Colon (tissue), 2 donors: Measurements from ENCODE around the gene AADAC.
"Not testable (repeated sequence)": the region's sequence is repeated elsewhere in the genome, so short reads cannot be mapped to it uniquely, and the experiment has no call there.

ENCODE experiments used
- FAIRE-seq: peaks from 2 replicates; lab custom pipeline; 2012; peaks lifted over from hg19 to GRCh38; lab: Jason Lieb, UNC
- donor health status: control.
- donor health status: control.

The AADAC gene, protein sequence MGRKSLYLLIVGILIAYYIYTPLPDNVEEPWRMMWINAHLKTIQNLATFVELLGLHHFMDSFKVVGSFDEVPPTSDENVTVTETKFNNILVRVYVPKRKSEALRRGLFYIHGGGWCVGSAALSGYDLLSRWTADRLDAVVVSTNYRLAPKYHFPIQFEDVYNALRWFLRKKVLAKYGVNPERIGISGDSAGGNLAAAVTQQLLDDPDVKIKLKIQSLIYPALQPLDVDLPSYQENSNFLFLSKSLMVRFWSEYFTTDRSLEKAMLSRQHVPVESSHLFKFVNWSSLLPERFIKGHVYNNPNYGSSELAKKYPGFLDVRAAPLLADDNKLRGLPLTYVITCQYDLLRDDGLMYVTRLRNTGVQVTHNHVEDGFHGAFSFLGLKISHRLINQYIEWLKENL

DNA sequence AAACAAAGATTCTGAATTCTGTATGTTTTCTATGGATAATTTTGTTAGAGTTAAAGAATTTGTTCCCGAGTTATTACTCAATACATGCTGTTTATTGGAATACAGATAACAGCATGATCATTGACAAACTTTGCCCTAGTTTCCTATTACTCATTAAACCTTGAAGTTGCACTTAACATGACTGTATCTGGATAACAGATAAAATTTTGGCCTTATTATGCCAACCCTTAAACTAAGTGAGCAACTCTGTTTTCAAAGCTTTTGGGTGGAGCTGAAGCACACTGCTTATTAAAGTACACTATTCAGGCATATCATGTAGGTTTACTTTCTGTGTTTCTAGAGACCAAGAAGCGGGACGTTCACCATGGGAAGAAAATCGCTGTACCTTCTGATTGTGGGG, at the start of gene AADAC:
AADAC (plus strand) TSS at position 318 of the 400 bp plus-strand sequence; CDS start at position 365, 47 bp downstream.
- FAIRE-seq = no peak

DNA sequence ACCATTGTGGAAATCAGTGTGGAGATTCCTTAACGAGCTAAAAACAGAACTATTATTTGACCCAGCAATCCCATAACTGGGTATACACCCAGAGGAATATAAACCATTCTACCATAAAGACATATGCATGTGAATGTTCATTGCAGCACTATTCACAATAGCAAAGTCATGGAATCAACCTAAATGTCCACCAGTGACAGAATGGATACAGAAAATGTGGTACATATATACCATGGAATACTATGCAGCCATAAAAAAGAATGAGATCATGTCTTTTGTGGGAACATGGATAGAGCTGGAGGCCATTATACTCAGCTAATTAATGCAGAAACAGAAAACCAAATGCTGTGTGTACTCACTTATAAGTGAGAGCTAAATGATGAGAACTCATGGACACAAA, 49.2 kb upstream of the AADAC start:
- not testable (repeated sequence) for FAIRE-seq

DNA sequence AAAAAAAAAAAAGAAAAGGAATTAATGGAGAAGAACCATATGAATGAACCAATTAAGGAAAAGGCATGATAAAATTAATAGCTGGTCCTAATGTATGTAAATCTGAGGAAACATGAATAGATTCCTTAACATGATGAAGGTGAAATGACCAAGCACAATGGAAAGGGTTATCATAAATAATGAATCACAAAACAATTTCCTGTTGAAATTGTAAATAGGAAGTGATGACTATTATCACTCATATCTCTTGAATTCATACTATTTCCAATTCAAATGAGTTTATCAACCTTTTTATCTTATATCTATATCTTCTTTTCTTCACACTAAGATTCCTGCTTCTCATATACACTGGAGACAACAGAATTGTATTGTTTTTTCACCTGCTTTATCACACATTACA, 48.2 kb upstream of the AADAC start:
- no peak for FAIRE-seq

DNA sequence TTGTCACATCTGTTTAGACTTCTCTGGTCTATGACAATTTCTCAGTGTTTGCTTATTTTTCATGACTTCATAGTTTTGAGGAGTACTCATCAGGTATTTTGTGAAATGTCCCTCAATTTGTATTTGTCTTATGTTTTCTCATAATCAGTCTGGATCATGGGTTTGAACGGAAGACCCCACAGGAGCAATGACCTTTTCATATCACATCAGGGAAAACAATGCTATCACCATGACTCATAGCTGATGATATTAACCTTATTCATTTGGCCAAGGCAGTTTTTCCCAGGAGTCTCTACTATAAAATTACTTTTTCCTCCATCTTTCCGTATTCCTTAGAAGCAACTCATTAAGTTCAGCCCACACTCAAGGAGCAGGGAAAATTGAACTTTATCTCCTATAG, 47.5 kb upstream of the AADAC start:
- FAIRE-seq = no peak

DNA sequence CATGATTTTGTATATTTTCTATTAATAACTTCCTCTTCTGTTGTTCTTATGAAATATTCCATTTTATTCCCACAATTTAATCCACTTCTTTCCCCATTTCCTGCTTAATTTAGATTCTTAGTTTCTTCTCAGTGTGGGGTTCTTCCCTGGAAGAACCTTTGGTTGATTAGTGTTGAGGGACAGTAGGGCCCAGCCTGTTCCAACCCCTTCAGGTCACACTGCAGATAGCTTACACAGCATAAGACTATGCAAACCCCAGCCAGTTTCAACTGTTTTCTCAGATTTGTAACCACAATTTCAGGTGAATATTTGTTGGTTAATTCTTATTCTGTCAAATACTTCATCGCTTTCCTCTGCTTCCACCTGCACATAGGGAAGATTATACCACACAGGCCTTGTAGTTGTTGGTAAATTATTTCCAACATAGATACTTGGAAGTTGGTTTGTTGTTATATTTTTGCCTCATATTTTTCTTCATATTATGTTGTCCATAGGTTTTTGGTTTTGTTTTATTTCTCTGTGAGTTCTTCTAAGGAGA, 45.5 kb upstream of the AADAC start:
- FAIRE-seq = no peak

DNA sequence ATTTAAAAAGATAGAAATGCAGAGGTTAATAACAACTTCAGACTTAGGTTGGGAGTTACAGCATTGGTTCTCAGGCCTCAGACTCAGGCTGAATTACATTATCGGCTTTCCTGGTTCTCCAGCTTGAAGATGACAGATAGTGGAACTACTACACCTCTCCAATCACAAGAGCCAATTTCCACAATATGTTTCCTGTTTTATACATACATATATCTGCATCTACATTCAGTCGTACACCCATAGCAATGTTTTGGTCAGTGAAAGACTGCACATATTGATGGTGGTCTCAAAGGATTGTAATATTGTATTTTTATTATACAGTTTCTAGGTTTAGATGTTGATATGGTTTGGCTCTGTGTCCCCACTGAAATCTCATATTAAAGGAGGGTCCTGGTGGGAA, 44.7 kb upstream of the AADAC start:
- FAIRE-seq = no peak

DNA sequence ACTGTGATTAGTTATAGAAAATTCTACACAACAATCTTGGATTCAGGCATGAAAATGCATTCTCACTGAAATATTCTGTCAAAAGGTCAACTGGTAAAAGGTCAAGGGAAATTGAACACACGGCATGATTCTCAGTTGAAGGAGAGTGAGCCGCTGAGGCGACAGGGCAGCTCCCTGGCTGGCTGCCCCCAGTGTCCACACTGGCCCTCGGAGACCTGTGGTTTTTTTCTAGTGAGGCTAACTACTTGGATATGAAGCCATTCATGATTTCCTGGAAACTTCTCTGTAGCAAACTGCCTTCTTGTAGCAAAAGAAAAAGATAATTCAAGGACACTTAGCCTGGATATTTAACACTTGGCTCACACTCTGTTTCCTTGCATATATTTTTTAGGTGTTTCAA, 43.0 kb upstream of the AADAC start:
- no peak for FAIRE-seq

DNA sequence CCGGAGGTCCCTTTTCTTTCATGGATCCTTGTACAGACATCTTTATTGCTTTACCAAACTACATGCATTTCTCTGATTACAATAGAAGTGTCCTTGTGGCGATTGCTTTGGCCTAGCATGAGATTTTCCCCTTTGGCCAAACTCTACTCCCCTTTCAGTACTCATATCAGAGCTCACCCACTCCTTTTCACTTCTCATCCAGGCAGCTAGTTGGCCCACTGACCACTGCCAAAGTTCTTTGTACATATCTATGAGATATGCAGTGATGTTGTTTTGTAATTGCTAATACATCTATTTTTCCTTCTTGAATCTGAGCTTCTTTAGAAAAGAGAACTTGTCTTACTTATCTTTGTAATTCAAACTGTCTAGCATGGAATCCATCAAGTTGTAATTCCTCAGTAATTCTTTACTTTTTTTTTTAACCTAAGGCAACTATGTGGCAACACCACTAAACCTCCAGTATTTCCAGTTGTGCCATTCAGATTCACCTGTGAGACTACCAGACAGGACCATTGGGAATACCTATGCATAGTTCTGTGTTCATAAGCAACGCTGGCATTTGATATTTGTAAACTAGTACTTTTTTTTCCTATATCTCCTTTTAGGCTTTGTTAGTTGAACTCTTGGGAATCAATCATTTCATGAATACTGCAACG, 41.0 kb upstream of the AADAC start:
- no peak for FAIRE-seq

DNA sequence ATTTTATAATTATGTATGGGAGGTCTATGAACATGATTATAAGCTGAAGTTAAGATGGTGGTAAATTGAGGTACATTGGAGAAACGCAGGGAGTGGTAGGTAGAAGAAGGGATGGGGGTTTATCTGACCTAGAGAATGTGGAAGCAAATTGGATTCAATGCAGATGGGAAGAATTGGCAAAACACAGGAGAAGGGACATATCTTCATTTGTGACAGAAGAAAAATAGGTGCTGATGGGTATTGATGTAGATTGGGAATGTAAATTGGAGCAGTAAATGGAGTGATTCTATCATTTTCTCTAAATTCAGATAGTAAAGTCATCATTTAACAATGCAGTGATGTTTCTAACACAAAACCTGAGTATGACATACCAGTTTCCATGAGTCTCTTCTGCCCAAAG, 39.7 kb upstream of the AADAC start:
- no peak for FAIRE-seq

DNA sequence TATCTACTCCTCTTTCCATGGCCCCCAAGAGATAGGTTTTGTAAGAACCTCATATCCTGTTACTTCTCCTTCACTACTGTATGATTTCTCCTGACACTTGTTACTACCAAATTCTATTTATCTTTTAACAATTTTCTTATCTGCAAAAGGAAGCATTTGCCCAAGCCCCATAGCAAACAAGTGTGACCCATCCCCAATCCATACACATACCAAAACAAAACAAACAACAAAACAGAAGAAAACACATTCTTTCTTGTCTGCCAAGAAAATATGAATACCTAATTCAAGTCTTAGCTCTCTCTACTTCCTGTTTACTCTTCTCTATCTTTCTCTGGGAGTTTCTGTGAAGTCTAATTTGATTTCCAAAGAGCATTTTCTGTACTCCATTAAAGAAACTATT, 39.0 kb upstream of the AADAC start:
- FAIRE-seq = no peak

DNA sequence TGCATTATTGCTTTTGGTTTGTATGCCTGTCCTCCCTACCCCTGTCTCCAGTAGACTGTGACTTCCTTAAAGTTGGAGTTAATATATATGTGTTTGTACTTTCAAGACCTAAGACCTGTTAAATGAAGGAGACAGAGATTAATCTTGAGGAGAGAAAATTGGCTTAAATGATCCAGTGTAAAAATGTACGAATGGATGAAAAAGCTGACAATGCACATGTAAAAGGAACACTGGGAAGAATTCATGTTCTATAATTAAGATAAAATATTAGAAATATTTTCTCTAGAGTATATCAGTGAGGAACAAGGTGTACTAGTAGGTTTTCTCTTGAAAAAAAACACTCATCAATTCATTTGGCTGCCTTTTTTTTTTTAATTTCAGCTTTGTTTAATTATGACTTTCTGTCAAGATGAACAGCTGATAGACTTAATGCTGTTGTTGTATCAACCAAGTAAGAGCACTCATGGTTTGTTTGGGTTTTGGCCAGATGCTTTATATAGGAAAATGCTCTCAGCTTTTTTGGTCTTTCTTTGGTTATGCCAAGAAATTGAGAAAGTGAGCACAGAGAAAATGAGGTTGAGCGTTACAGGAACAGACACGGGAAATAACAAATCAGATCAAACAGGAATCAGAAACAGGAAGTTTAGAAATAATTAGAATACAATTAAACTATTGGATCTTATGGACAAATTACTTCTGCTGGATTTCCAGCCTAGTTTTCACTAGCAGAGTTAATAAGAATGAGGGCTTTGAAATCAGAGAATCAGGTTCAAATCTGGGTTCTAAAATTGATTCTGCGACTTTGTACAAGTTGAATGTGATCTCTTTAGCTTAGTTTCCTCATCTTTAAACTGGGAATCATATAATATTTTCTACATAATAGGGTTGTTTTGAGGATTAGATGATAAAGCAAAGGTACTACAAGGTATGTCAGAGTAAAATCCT, 38.3 kb upstream of the AADAC start:
- FAIRE-seq = no peak

DNA sequence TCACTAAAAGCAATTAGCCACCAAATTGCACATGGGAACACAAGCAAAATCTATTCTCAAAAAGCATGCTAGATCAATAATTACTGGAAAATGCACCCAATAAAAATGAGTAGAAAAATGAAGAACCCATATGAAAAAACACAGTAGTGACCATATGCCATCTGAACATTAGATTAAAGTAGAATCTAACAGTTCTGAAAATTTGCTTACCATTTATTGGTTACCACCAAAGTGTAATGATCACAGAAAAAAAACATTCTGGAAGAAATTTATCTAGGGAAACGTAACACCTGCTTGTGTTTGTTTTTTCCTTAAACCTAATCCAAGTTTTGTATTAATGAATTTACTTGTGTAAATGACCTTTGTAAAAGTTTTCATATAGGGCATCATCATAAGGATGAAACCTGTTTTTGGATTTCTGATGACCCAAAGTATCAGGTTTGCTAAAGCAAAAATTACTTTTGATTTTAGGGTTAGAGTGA, 37.6 kb upstream of the AADAC start:
- no peak for FAIRE-seq

DNA sequence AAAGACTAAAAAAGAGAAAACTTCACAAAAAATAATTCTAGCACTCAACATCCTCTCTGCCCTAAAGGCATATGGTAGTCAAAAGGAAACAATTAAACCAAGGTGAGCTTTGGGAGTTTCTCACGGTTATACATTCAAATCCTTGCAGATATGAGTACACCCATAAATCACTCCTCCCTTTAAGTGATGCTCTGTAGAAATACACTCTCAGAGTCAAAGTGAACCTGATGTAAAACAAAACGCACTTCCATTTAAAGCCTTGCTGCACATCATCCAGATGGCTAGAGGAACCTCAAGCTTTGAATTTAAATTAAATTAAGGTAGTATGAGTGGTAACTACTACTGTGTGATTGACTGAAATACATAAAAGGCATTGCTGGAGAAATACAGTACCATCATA, 36.0 kb upstream of the AADAC start:
- FAIRE-seq = no peak

DNA sequence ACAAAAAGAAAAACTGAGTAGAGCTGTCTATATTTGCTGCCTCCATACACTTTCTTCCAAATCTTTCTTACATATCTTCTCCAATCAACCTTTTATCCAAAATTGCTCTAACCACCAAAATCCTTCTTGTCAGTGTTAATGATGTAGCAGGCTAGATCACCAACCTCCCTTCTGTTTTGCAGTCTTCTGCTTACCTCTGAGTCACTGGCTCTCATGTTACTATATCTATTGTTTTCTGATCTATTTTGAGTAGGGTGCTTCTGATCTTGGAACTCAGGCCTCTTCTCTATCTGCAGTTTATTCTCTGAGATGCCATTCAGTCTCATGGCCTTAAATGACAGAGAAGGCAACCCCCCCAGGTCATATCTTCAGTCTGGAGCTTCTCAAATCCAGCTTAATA, 26.3 kb upstream of the AADAC start:
- FAIRE-seq = no peak

DNA sequence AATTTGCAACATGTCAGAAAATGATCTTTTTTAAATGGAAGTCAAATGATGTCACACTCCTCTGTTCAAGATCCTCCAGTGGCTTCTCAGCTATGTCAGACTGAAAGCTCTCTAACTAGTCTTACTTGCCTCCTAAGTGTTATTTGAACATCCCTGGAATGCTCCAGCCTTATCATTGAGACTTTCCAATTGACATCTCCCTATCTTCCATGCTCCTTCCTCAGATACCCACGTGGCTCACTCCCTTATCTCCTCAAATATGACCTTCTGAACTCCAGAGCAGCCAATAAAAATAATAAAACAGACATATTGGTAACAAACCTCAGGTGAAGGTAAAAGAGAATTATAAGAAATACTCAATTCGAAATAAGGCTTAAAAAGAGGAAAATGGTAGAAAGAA, 25.5 kb upstream of the AADAC start:
- FAIRE-seq = no peak

DNA sequence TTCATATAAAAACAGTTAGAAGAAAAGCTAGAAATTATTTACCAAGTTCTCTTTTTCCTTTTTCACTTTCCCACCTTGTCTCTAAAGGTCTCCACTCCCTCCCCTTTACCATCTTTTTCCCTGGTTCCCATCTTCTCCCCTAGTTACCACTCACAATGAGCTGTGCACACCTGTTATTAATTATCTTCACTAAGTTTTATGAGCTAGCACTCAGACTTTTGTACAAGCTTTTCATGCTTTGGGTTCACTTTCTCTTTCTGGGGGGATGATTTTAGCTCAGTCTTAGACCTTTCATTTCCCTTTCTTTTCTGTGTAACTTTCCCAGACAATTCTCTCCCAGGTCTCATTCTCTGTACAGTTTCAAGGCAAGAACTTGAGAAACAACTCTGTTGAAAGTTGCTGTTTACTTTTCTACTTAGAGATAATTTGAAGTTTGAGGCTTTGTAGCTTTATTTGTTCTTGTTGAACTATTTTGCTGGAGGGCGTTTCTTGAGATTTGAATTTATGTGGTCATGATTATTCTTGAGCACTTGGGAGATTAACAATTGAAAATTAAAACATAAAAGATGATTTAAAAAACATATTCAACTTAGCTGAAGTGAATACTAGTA, 24.0 kb upstream of the AADAC start:
- no peak for FAIRE-seq

DNA sequence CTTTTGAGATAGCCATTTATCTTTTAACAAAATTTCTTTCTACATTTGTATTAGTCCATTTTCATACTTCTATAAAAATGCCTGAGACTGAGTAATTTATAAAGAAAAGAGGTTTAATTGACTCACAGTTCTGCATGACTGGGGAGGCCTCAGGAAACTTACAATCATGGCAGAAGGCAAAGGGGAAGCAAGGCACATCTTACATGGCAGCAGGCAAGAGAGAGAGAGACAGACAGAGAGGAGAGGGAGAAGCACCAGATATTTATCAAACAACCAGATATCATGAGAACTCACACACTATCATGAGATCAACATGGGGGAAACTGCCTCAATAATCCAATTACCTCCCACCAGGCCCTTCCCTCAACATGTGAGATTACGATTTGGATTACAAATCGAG, 23.2 kb upstream of the AADAC start:
- not testable (repeated sequence) for FAIRE-seq

DNA sequence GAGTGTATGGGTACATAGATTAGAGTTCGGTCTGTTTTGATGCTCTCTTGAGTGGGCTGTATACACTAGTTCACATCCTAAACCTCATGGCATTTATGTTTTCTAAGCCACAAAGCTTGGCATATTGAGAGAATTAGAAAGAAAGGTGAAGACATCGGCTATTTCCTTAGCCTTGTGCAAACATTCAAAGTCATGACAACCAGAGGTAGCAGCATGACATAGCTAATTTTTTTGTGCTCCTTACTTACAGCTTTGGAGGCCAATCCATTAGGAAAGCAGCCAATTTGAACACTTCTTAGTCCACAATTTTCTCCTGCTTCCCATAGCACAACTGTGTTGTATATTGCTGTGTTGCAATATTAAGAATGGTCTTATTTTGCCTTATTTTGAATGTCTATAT, 21.5 kb upstream of the AADAC start:
- no peak for FAIRE-seq

DNA sequence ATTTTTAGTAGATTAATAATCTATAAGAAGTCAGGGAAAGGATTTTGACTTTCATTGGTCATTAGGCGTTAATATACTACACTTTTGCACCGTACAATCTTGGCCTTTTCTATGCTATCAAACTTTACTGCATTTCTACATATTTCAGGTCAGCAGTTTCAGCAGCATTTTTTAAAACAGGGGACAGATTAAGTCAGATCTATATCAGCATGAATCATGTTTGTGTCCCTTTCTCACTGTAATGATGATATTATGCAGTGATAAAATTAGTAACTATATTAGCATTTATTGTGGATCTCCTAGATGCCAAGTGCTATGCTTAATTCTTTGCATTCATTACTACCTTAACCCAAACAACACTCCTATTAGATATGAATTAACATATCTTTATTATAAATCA, 20.3 kb upstream of the AADAC start:
- FAIRE-seq = no peak

DNA sequence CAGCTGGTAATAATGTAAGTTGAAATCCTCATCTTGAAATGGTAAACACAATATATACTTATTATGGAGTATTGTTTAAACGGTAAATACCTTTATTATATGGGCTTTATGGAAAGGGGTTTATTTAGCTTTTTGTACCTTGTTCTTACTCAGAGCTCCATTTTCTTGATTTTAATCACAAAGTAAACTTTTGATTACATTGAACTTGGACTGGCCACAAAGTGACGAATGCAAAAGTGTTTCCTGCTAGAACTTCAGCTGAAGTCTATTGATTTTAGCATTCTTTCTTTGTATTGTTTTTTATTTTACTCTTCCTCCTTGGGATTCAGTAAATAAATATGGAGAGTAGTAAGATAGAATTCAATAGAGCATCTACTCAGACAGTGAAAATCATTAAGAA, 19.8 kb upstream of the AADAC start:
- no peak for FAIRE-seq

DNA sequence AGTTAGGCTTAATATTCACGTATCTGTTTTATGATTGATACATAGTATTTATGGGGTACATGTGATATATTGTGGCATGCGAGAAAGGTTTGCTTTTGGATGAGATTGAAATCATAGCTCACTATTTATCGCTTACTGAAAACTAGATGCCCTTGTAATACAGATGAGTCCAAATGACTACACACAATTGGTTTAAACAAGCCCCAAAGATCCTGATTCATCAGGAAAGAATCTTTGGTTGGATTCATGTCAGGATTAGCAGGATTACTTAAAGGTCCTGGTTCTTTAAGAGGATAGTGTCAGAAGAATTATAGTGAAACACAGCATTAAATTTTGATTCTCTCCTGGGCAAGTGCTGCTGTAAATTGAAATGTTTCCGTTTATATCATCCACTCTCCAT, 18.6 kb upstream of the AADAC start:
- FAIRE-seq = no peak

DNA sequence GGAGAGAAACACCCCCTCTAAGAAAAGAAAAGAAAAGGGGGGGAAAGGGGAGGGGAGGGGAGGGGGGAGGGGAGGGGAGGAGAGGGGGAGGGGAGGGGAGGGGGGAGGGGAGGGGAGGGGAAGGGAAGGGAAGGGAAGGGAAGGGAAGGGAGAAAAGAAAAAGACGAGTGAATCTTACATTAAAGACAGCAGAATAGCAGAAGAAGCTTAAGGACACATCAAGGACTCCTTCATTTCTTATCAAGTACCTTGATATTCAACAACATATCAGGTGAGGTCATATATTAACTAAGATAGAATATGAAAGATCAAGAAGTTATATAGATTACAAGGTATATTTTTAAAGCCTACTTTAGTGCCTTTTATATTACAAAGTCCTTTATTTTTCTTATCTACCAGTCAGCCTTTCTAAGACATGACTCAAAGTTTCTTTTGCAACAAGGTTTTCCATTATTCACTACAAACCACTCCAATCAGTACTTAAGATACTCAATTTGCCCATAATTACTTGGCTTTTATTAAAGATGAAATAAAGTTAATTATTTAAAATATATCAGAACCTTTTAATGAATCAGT, 17.7 kb upstream of the AADAC start:
- no peak for FAIRE-seq
